HG02840 (cell line): Measurements from ENCODE around the gene COA1.
A peak's percentile ranks its signal among the peaks of the same experiment; 100 is the strongest.
"Not testable (repeated sequence)": the region's sequence is repeated elsewhere in the genome, so short reads cannot be mapped to it uniquely, and the experiment has no call there.

Source experiments
- ATAC-seq: cut with Tn5 transposase; IDR thresholded peaks from one replicate; pipeline ENCODE4 v1.9.1; 2021; ENCODE audit warnings: mild to moderate bottlenecking, moderate library complexity, moderate number of reproducible peaks; ENCODE audit not compliant: unreplicated experiment, low FRiP score

COA1 gene

GRCh38 chr7:43731494-43731893 is 2.2 kb upstream of the COA1 start:
- ATAC-seq: not testable (repeated sequence)

GRCh38 chr7:43729924-43730248 is 563 bp upstream of the COA1 start:
- peak; percentile 4 for ATAC-seq

- no peak for ATAC-seq
Observed at GRCh38 chr7:43727494-43727893, 1.8 kb downstream of the COA1 start.

- no peak for ATAC-seq
Observed at GRCh38 chr7:43727003-43727402, 2.3 kb downstream of the COA1 start.

- no peak for ATAC-seq
Observed at GRCh38 chr7:43726466-43726865, 2.9 kb downstream of the COA1 start.

- no peak for ATAC-seq
Observed at GRCh38 chr7:43725251-43725650, 4.1 kb downstream of the COA1 start.

GRCh38 chr7:43723007-43723341 is 6.3 kb downstream of the COA1 start:
- ATAC-seq: no peak

- no peak for ATAC-seq
Observed at GRCh38 chr7:43721193-43721806, 8.0 kb downstream of the COA1 start.

GRCh38 chr7:43716598-43716997 is 12.7 kb downstream of the COA1 start:
- ATAC-seq: no peak

- ATAC-seq: not testable (repeated sequence)
Observed at GRCh38 chr7:43715966-43716365, 13.4 kb downstream of the COA1 start.

- ATAC-seq: no peak
Observed at GRCh38 chr7:43711503-43711902, 17.8 kb downstream of the COA1 start.

- not testable (repeated sequence) for ATAC-seq
Observed at GRCh38 chr7:43708055-43708454, 21.3 kb downstream of the COA1 start.

- no peak for ATAC-seq
Observed at GRCh38 chr7:43703573-43703972, 25.8 kb downstream of the COA1 start.

GRCh38 chr7:43702974-43703373 is 26.3 kb downstream of the COA1 start:
- no peak for ATAC-seq

GRCh38 chr7:43701929-43702328 is 27.4 kb downstream of the COA1 start:
- no peak for ATAC-seq

- no peak for ATAC-seq
Observed at GRCh38 chr7:43701500-43701854, 27.8 kb downstream of the COA1 start.

- no peak for ATAC-seq
Observed at GRCh38 chr7:43700646-43701499, 28.4 kb downstream of the COA1 start.

GRCh38 chr7:43700059-43700501 is 29.2 kb downstream of the COA1 start:
- no peak for ATAC-seq

GRCh38 chr7:43698460-43699255 is 30.7 kb downstream of the COA1 start:
- ATAC-seq: no peak

- ATAC-seq: no peak
Observed at GRCh38 chr7:43697690-43698089, 31.6 kb downstream of the COA1 start.

- no peak for ATAC-seq
Observed at GRCh38 chr7:43695365-43695764, 34.0 kb downstream of the COA1 start.

GRCh38 chr7:43694399-43694748 is 34.9 kb downstream of the COA1 start:
- no peak for ATAC-seq
